8988T (cell line): ENCODE data around the gene TOP3B.
"Not testable (repeated sequence)": the region's sequence is repeated elsewhere in the genome, so short reads cannot be mapped to it uniquely, and the experiment has no call there.

Experiments
- DNase-seq: peaks from one replicate; pipeline ENCODE4 v3.0.0; 2011

The TOP3B gene

DNA sequence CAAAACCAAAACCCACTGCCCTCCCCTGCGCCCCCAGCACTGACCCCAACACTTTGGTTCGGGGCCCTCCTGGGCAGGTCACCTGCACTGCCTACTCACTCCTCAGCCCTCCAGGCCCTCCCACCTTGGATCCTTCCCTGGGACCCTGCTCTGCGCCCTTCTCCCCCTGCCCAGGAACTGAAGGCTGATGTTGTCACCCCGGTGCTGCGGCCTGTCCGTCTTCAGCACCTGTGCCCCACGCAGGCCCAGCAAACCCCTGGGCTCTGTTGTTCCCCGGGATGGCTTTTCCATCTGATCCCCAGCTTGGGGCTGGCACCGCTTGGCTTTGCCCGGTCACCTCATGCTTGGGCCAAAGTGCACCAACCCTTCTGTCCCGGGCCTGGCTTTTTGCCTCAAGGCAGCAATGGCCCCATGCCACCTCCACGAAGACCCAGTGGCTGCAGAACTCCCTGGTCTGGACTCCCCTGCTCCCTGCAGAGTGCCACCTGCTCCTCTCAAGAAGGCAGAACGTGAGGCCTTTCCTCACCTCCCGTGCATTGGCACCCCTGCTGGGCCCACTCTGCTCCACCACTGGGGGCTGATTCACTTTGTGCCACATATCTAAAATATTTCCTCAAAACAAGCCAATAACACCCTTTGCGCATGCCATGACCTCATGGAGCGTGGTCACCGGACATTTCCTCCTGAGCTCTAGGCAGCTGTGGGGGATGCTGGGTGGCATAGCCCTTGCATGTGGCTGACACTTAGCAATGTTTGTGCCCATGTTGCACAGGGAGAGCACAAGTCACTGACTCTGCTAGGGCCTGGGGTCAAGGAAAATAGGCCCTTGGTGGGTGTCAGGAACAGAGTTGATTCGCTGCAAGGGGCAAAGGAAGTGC is 38.8 kb downstream of the TOP3B start:
- DNase-seq = no peak

DNA sequence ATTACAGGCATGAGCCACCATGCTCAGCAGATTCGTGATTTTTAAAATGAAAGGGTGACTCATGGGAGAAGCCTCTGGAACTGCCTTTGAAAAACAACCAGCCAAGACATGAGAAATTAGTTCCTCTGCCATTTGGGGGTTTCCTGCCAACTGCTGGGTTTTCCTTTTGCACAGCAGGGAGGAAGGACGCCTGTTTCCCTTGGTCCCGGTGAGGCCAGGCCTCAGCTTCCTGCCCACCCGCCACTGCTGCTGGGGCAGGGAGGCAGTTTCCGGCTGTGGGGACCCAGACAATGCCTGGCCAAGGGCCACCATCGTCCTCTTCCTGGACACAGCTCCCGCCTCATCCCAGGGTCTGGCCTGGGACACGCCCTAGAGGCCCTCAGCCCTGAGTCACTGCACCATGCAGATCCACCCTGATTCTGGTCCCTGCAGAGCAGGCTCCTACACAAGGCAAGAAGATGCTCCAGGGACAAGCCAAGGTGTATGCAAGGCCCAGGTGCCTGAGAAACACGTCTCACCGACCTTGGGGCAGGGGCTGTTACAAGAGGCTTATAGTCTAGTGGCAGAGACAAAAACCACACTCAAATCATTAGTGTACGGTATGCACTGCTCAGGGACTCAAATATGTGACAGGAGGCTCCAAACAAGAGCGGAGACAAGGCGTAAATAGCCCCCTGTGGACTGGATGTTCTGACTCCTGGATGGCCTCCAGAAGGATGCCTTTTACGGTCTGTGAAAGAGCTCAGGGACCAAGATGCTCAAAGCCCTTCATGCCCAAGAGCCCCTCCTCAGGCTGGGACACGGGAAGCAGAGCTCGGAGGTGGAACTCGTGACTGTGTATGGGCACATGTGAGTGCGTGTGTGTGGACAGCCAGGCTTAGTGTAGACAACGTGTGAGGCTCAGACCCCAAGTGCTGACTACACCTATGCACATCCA is 39.9 kb downstream of the TOP3B start:
- DNase-seq = peak; percentile 52

DNA sequence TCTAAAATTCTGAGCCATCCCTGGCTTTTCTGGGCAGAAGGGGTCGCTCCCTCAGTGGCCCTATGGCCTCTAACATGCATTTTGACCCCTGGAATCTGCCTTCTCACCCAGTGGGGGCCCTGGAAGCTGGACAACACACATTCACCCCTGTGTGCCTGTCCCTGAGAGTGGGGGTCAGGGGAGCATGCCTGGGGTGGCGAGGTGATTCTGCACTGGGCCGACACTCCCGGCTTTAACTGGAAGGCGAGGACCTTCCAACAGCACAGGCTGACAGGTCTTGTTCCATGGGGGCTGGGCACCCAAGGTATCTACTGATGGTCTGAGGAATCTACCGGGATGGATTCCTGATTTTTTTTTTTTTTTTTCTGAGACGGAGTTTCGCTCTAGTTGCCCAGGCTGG is 40.7 kb downstream of the TOP3B start:
- DNase-seq = no peak

DNA sequence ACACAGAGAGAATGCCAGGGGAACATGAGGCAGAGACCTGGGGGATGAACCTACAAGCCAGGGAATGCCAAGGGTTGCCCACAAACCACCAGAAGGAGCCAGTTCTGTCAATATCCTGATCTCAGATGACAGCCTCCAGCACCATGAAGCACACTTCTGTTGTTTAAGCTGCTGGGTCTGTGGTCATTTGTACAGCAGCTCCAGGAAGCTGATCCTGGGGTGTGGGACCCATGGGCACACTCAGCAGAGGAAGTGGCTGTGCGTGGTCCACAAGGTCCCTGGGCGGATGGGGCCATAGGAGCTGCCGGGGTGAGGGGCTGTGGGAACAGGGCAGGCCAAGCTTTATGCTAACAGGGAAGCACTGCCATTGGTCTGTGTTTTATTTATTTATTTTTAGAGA is 42.1 kb downstream of the TOP3B start:
- DNase-seq = no peak

DNA sequence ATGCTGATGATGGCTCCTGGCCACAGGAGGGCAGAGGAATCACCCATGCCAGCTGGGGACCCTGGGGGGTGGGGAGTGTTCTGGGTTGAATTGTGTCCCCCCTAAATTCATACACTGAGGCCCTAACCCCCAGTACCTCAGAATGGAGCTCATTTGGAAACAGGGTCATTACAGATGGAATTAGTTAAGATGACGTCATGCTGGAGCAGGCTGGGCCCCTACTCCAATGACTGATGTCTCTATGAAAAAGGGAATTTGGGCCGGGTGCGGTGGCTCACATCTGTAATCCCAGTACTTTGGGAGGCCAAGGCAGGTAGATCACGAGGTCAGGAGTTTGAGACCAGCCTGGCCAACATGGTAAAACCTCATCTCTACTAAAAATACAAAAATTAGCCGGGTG is 42.7 kb downstream of the TOP3B start:
- not testable (repeated sequence) for DNase-seq

DNA sequence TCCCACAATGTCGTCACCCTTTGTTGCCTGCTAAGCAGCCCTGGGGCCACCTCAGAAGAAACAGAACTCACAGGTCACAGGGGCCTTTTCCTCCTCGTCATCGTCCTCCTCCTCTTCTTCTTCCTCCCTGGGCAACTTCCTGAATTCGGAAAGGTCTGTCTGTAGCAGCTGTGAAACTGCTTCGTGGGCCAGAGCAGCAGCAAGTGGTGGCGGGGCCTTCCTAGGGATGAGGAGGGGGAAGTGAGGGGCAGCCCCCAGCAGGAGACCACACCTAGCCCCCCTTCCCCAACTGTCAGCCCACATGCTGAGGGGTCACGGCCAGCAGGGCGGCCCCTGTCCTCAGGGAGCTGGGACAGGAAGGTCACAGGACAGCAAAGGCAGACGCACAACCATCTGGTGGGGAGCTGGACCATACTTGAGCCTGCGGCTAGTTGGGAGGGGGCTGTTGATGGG is 43.1 kb downstream of the TOP3B start:
- DNase-seq = no peak

DNA sequence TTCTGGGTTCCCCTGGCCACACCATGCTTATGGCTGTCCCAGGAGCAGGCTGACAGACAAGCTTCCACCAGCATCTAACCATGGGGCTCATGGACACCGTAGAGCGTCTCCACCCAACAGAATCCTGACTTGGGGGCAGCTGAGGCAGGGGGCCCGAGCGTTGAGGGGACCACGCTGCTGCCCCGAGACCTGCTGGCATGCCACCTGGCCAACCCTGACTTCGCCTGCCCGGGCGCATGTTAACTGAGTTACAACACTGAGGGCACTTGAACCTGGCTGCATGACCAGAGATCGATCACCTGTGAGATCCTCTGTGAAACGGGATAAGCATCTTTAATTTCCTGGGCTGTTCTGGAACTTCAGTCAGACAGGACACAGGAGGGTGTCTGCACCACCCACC is 43.7 kb downstream of the TOP3B start:
- no peak for DNase-seq

DNA sequence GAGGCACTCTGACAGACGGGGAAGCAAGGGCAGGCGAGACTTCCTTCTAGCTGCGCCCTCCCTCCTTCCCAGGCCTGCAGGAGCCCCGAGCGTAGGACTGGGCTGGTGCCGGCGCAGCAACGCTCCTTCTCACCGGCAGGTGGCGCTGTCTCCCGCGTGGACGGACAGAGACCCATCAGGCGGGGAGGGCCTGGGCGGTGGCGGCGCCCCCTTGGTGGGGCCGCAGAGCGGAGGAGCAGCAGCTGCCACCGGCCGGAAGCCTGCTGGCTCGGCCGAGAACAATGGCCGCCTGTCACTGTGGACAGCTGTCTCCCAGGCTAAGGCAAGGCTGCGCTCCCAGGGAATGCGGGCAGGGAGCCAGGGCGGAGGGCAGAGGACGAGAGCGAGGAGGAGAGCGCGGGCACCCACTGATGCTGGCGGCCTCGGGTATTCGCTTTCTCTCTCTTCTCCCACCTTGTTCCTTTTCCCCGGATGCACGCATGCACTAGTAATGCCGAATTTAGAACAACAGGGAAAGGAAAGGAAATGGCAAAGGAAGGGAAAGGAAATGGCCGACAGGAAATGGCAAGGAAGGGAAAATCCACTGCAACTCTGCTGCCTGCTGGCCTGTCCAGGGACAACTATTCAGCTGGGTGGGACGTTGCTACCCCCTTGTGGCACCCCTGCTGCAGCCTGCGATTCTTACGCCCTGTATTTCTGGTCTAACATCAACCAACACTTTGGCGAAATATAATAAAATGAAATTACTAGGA is 44.3 kb downstream of the TOP3B start:
- peak; percentile 70 for DNase-seq

DNA sequence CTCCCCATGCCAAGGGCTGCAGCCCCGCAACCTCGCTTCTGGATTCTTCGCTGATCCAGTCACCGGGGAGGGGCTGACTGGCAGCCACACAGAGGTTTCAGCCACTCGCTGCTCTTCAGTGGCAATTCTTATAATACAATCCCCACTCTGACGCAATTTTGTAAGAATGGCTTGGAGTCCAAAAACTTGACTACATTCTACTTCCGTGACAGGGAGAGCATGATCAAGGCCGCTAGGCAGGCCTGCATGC is 44.8 kb downstream of the TOP3B start:
- no peak for DNase-seq

DNA sequence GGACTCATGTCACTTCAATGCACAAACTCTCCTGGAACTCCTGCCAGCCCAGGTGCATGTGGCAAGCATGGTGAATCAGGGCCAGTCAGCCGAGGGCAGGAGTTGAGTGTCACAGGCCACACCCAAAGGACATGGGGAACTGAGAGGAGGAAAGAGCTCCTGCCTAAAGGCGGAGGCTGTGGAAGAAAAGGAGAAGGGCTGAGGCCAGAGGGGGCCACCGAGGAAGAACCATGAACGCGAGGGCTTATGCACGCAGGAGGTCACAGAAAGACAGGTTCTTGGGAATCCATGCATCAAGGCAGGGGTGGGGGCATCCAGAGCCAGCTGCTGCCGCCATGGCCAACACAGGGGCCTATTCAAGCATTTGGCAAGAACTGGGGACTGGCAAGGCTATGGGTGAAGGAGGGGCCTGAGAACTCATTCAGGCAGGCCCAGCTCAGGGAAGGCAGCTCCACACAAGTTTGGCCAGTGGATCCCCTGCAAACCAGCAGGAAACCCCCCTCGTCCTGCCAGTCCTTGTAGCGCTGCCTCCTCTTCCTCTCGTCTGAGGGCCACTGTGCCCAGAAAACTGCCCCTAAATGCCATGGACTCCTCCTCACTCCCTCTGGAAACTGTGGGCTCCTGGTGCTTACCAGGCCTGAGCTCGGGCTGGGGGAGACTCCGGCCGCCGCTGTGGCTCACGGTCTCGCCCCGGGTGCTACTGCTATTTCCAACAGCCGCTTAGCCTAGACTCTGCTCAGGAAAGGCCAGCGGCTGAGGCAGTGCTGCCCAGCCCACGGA is 45.4 kb downstream of the TOP3B start:
- DNase-seq = no peak

DNA sequence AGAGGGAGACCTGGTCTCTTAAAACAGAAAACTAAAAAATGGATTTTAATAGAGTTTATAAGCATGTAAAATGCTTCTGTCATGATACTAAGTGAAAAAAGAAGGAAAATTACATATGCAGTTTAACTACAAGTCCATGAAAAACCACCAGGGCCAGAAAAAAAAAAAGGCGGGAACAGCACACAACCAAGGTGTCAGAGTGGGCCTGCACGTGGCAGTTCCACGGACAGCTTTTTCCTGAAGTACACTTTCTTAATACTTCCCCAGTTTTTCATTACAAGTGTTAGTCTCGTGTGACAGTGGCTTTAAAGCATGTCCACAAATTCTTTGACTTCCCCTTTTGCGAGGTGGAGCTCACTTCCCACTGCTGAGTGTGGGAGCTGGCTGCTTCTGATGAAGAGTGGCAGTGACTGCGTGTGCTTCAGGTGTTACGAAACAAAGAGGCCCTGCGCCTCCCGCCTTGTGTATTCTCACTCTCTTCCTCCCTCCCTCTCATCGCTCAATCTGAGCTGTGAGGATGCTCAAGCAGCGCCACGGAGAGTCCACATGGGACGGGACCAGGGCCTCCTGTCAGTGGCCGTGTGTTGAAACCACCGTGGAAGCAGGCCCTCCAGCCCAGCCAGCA is 46.3 kb downstream of the TOP3B start:
- DNase-seq = no peak

DNA sequence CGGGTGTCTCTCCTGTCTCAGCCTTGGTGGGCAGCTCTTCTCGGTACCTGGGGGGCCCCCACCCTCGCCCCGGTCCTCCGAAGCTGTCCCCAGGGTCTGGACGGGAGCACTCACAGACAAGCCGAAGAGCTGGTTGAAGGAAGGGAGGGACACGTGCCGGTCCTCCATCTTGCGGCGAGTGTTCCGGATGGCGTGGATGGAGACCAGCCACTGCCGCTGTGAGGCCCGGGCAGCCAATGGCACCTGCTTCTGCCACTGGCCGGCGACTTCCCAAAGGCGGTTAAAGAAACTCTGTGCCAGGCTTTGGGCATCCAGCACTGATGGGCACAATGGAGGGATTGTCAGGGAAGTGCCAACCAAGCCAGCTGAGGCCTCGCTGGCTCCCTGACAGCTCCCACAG is 48.7 kb downstream of the TOP3B start:
- DNase-seq = no peak

DNA sequence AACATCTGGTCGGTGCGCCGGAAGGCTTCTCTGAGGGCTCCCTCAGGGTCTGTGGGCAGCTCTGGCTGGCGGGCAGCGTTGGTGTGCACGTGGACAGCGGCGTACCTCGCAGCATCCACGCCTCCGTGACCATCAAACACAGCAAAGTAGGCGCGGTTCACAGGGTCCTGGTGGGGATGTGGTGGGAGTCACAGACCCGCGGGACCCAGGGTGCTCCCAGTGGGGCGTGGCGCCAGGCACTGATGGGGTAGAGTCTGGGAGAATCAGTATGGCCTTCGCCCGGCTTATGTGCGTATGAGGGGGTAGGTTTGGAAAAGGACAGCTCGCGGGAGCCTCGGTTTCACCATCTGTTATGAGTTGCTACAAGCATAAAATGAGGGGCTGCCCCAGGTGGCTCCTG is 49.2 kb downstream of the TOP3B start:
- DNase-seq = no peak

DNA sequence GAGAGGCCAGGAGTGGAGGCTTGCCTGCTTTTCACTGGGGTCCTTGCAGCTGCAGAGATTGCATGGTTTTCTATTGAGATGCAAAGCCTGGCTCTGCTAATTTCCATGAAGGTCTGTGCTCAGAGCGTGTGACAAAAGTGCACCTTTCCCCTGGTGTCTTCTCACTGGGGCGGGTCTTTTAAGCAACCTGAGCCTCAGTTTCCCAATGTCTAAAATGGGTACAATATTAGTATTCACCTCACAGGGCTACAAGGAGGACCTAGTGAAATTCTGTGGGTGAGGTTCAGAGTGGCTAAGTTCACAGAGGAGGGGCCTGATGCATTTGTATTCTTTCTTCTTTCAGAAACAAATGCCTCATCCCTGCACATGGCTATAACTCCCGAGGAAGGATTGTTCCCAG is 50.2 kb downstream of the TOP3B start:
- no peak for DNase-seq

DNA sequence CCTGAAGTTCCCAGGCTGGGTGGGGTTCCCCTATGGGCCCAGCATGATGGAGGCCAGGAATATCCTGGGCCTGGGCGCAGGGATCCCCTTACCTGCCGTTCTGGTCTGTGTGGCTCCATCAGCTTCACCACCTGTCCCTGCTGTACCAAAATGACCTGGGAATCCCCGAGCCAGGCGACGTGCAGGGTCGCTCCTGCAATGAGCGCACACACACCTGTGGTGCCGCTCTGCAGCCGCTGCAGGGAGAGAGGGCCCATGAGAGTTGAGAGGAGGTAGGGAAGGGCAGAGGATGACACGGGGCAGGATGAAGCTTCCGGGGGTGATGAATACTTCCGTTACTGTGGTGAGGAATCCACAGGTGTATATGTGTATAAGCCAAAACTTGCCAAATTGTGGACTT is 51.5 kb downstream of the TOP3B start:
- no peak for DNase-seq

DNA sequence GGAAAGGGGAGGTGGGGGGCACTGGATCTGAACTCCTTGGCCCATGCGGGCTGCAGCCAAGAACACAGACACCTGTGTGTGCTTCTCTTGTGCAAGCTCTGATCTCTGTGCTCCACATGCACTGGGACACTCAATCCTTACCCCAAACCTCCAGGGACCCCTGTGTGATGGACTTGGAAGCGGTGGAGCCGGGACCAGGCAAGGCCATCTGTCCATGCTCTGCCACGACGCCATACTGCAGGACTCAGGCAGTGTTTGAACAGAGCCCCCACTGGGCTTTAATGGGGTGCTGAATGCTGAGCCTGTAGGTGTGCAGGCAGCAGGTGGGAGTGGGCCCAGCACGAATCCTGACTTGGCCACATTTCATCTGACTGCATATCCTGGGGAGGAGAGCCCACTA is 53.3 kb downstream of the TOP3B start:
- no peak for DNase-seq

DNA sequence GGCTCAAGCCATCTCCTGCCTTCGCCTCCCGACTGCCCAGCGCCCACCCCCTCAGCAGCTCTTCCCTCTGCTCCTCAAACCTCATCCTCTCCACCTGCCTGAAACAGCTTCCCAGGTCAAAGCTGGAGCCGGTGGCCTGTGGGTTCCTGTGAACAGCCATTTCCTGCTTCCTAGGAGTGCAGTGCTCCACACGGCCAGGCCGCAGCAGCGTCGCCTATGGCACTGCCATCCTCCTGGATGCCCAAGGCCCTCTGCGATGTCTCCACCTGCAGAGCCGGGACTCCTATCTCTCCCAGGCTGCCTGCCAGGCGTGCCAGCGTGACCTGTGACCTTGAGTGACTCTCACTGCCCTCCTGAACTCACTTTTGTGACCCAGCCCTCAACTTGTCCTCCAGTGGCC is 54.5 kb downstream of the TOP3B start:
- DNase-seq = no peak

DNA sequence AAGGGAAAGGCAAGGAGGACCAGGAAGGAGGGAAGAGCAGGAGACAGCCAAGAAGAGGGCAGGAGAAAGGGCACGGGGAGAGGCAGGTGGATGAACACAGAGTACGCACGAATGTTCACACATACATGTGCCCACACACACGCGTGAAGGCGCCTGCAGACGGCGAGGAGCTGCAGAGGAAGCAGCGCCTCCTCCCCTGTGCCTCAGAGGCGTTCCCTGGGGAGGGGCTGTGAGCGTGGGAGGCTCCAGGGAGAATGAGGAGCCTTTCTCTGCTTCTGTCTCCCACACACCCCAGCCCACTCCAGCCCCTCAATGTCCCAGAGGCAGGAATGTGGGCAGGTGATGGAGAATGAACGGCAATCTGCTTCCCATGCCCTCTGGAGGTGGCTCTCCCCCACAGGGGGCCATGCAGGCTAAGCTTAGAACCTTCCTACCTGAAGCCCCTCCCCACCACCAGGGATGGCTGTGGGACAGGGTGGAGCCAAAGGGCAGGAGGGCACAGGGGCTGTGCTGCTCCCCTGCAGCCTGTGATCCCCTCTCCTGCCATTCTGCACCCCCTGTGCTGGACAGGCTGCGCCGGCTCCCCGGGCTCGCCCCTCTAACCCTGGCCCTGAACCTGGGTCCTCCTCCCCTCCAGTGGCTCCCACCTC is 55.3 kb downstream of the TOP3B start:
- DNase-seq = no peak

DNA sequence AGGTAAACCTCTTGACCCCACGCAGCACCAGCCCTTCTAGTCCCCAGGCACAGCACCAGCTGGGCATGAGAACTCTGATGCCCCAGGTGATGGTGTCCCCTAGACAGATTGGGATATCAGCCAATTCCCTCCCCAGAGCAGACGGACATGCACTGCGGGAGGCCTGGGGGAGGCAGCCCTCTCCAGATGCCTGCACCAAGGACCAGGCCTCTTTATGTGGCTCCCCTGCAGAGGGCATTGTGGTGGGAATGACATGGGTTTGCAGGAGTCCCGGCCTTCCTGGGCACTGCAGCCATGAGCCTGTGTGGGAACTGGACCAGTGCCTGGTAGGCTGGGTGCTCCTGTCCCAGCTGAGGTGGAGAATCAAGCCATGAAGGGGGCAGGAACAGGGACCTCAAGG is 55.9 kb downstream of the TOP3B start:
- DNase-seq = no peak

DNA sequence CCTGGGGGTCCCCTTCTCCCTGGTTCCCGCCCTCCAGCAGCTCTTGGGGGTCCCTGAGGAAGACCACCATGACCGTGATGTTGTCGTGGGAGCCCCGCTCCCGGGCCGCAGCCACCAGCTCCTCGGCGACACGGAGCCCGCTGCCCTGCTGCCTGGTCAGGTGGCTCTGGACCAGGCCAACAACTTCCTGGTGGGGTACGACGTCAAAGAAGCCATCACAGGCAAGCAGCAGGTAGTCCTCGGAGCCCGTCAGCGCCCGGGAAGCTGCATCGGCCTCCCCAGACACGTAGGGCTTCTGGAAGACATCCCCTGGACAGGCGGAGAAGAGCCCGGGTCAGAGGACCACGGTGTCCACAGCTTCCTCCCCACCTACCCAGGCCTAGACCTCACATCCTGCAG is 59.4 kb downstream of the TOP3B start:
- DNase-seq = no peak

DNA sequence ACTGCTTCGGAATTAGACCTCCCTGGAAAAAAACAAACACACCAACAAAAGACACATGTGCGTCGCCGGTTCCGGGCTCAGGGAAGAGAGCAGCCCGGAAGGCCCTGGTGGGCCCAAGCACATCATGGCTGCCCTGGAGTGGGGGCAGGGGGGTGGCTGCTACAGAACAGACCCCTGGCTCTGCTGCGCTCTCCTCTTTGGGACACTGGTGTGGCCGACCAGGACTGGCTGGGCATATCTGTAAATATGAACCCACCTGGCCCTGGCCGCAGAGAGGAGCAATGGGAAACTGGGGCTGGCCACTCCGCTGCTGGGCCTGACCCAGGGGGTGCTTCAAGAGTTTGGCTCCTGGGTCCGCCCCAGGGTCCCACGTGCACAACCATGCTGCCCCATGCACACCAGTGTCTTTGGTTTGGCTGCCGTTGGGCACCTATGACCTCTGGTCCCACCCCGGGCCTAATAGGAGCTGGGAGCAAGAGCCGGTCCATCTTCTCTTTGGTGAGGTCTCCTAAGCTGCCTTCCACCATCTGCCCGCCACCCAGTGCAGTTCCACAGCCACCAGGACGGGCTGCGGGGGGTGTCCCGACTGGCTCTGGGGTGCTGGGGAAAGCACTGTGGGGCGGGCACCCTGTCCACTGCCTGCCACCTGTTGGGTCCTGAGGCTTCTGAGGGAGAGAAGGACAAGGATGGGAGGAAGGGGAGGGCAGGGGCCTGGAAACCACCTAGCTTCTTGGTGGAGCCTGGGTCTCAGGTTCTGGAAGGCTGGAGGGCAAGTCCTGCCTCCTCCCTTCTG is 60.0 kb downstream of the TOP3B start:
- no peak for DNase-seq
